ENCODE data around the gene SPPL3. TPM values are rescaled to one million over a fixed set of nuclear protein-coding genes. Genes with fewer than 3 reads are reported as not detected.

Gene SPPL3
- total and polyA plus RNA-seq, 8 donors: 44.5 to 76.2 (median 68.1) TPM

GRCh38 chr12:120874547-120875245 is 29.5 kb downstream of the SPPL3 start:
- Histone ChIP-seq H3K4me1 (peaks cover 1 to 42% of the 10 kb centered on the region in 2 donors), H3K4me3 (no peak overlapping the region), H3K36me3 (no peaks in the 10 kb centered on the region), H3K27ac (no peak overlapping the region), H3K27me3 (no peaks in the 10 kb centered on the region), H3K9me3 (no peaks in the 10 kb centered on the region)
- TF ChIP-seq CTCF (IDR thresholded peaks at IDR 0.05): no peak
- ATAC-seq (no peak), DNase-seq (no peak)
- intact Hi-C loops (cut with DNase I): no loop called here

GRCh38 chr12:120873226-120873625 is 30.9 kb downstream of the SPPL3 start:
- Histone ChIP-seq H3K4me1 (peaks cover 0 to 34% of the 10 kb centered on the region in 2 donors), H3K36me3 (no peaks in the 10 kb centered on the region), H3K4me3 (no peak overlapping the region), H3K9me3 (no peaks in the 10 kb centered on the region), H3K27me3 (no peaks in the 10 kb centered on the region), H3K27ac (peak overlapping the region in 1 of 2 donors; percentile 21)
- ATAC-seq (no peak), DNase-seq (no peak)
- intact Hi-C loops (cut with DNase I): no loop called here
- TF ChIP-seq CTCF (IDR thresholded peaks at IDR 0.05): no peak

GRCh38 chr12:120872487-120872886 is 31.7 kb downstream of the SPPL3 start:
- H3K9me3 ChIP-seq: no peaks in the 10 kb centered on the region
- H3K4me1 ChIP-seq: peaks cover 0 to 34% of the 10 kb centered on the region in 2 donors
- TF ChIP-seq CTCF (IDR thresholded peaks at IDR 0.05): no peak
- DNase-seq (no peak), ATAC-seq (no peak)
- no peak overlapping the region for H3K4me3 ChIP-seq
- H3K27me3 ChIP-seq: no peaks in the 10 kb centered on the region
- intact Hi-C loops (cut with DNase I): no loop called here
- no peak overlapping the region for H3K27ac ChIP-seq
- H3K36me3 ChIP-seq: no peaks in the 10 kb centered on the region

GRCh38 chr12:120870415-120870814 is 33.7 kb downstream of the SPPL3 start:
- ATAC-seq (no peak), DNase-seq (no peak)
- no peak overlapping the region for H3K4me3 ChIP-seq
- H3K36me3 ChIP-seq: no peaks in the 10 kb centered on the region
- no peaks in the 10 kb centered on the region for H3K9me3 ChIP-seq
- H3K4me1 ChIP-seq: peaks cover 0 to 45% of the 10 kb centered on the region in 2 donors
- no peak for TF ChIP-seq CTCF (IDR thresholded peaks at IDR 0.05)
- H3K27ac ChIP-seq: no peak overlapping the region
- intact Hi-C loops (cut with DNase I): no loop called here
- H3K27me3 ChIP-seq: no peaks in the 10 kb centered on the region

GRCh38 chr12:120869376-120869775 is 34.8 kb downstream of the SPPL3 start:
- intact Hi-C loops (cut with DNase I): no loop called here
- Histone ChIP-seq H3K36me3 (no peaks in the 10 kb centered on the region), H3K4me3 (no peak overlapping the region), H3K4me1 (peaks cover 0 to 46% of the 10 kb centered on the region in 2 donors), H3K9me3 (no peaks in the 10 kb centered on the region), H3K27ac (no peak overlapping the region), H3K27me3 (no peaks in the 10 kb centered on the region)
- ATAC-seq (no peak), DNase-seq (no peak)
- TF ChIP-seq CTCF (IDR thresholded peaks at IDR 0.05): no peak
